ENCODE data around the gene SIVA1.

The SIVA1 gene

GRCh38 chr14:104752735-104753527 lies at the start of gene SIVA1:
Gene SIVA1 (plus strand): TSS chr14:104753147. CDS start chr14:104753202, 55 bp downstream.
- peak; percentile 99 for DNase-seq (ENCODE audit: low read depth)

- no peak for DNase-seq (ENCODE audit: low read depth)
These were observed 49.7 kb upstream of the SIVA1 start for GRCh38 chr14:104703269-104703668.

- no peak for DNase-seq (ENCODE audit: low read depth)
These were observed 48.7 kb upstream of the SIVA1 start for GRCh38 chr14:104704252-104704651.

GRCh38 chr14:104705340-104706047 lies 47.5 kb upstream of the SIVA1 start:
- no peak for DNase-seq (ENCODE audit: low read depth)

GRCh38 chr14:104706733-104707607 lies 46.0 kb upstream of the SIVA1 start:
- no peak for DNase-seq (ENCODE audit: low read depth)

GRCh38 chr14:104707608-104708595 lies 45.0 kb upstream of the SIVA1 start:
- DNase-seq (ENCODE audit: low read depth): no peak

GRCh38 chr14:104708606-104709268 lies 44.2 kb upstream of the SIVA1 start:
- peak; percentile 45 for DNase-seq (ENCODE audit: low read depth)

- no peak for DNase-seq (ENCODE audit: low read depth)
These were observed 43.4 kb upstream of the SIVA1 start for GRCh38 chr14:104709387-104710039.

GRCh38 chr14:104710071-104710735 lies 42.7 kb upstream of the SIVA1 start:
- no peak for DNase-seq (ENCODE audit: low read depth)

- DNase-seq (ENCODE audit: low read depth): no peak
These were observed 39.8 kb upstream of the SIVA1 start for GRCh38 chr14:104712881-104713734.

GRCh38 chr14:104714066-104714465 lies 38.9 kb upstream of the SIVA1 start:
- DNase-seq (ENCODE audit: low read depth): no peak

- no peak for DNase-seq (ENCODE audit: low read depth)
These were observed 38.3 kb upstream of the SIVA1 start for GRCh38 chr14:104714681-104715080.

GRCh38 chr14:104715416-104715815 lies 37.5 kb upstream of the SIVA1 start:
- no peak for DNase-seq (ENCODE audit: low read depth)

- no peak for DNase-seq (ENCODE audit: low read depth)
These were observed 37.1 kb upstream of the SIVA1 start for GRCh38 chr14:104715871-104716270.

- DNase-seq (ENCODE audit: low read depth): no peak
These were observed 35.8 kb upstream of the SIVA1 start for GRCh38 chr14:104717137-104717536.

GRCh38 chr14:104717646-104718045 lies 35.3 kb upstream of the SIVA1 start:
- no peak for DNase-seq (ENCODE audit: low read depth)

GRCh38 chr14:104718147-104718546 lies 34.8 kb upstream of the SIVA1 start:
- DNase-seq (ENCODE audit: low read depth): no peak

GRCh38 chr14:104718871-104719270 lies 34.1 kb upstream of the SIVA1 start:
- no peak for DNase-seq (ENCODE audit: low read depth)

GRCh38 chr14:104719343-104719742 lies 33.6 kb upstream of the SIVA1 start:
- DNase-seq (ENCODE audit: low read depth): no peak
